RPMI8226 (cell line): Measurements from ENCODE around the gene USP38.
A peak's percentile ranks its signal among the peaks of the same experiment; 100 is the strongest.
"Not testable (repeated sequence)": the region's sequence is repeated elsewhere in the genome, so short reads cannot be mapped to it uniquely, and the experiment has no call there.

ENCODE experiments used
- DNase-seq: peaks from one replicate; pipeline ENCODE4 v3.0.0-alpha.2; 2015

USP38 gene, protein sequence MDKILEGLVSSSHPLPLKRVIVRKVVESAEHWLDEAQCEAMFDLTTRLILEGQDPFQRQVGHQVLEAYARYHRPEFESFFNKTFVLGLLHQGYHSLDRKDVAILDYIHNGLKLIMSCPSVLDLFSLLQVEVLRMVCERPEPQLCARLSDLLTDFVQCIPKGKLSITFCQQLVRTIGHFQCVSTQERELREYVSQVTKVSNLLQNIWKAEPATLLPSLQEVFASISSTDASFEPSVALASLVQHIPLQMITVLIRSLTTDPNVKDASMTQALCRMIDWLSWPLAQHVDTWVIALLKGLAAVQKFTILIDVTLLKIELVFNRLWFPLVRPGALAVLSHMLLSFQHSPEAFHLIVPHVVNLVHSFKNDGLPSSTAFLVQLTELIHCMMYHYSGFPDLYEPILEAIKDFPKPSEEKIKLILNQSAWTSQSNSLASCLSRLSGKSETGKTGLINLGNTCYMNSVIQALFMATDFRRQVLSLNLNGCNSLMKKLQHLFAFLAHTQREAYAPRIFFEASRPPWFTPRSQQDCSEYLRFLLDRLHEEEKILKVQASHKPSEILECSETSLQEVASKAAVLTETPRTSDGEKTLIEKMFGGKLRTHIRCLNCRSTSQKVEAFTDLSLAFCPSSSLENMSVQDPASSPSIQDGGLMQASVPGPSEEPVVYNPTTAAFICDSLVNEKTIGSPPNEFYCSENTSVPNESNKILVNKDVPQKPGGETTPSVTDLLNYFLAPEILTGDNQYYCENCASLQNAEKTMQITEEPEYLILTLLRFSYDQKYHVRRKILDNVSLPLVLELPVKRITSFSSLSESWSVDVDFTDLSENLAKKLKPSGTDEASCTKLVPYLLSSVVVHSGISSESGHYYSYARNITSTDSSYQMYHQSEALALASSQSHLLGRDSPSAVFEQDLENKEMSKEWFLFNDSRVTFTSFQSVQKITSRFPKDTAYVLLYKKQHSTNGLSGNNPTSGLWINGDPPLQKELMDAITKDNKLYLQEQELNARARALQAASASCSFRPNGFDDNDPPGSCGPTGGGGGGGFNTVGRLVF

GRCh38 chr4:143184503-143185252, at the start of gene USP38:
TSS of gene USP38 (plus strand) at chr4:143184917. CDS start at chr4:143185451, 534 bp downstream.
- peak; percentile 87 for DNase-seq

DNA sequence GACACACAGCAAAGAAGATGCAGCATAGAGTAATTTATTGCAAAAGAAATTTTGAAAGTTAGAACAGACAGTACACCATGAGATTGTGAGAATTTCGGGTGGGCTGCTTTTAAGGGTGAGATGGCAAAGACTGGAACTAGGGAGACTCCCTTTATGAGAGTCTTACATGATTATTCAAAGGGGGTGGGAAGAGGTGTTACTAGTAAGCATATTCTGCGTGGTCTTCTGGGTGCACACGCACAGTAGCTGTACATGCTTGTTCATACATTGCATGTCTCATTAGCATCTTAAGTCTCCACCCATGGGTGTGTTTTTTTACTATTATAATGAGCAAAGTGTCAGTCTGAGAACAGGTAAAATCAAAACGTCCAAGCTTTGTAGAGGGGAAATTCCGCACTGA, 49.4 kb upstream of the USP38 start:
- DNase-seq: no peak

DNA sequence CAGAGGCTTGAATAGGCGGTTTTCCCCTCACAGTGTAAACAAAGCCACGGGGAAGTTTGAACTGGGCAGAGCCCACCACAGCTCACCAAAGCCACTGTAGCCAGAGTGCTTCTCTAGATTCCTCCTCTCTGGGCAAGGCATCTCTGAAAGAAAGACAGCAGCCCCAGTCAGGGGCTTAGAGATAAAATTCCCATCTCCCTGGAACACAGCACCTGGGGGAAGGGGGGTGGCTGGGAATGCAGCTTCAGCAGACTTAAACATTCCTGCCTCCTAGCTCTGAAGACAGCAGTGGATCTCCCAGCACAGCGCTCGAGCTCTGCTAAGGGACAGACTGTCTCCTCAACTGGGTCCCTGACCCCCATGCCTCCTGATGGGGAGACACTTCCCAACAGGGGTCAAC, 44.0 kb upstream of the USP38 start:
- DNase-seq: no peak

- DNase-seq: no peak
Observed at GRCh38 chr4:143148521-143148920, 36.2 kb upstream of the USP38 start.

GRCh38 chr4:143156853-143157252, 27.9 kb upstream of the USP38 start:
- no peak for DNase-seq

- DNase-seq: no peak
Observed at GRCh38 chr4:143163614-143164013, 21.1 kb upstream of the USP38 start.

DNA sequence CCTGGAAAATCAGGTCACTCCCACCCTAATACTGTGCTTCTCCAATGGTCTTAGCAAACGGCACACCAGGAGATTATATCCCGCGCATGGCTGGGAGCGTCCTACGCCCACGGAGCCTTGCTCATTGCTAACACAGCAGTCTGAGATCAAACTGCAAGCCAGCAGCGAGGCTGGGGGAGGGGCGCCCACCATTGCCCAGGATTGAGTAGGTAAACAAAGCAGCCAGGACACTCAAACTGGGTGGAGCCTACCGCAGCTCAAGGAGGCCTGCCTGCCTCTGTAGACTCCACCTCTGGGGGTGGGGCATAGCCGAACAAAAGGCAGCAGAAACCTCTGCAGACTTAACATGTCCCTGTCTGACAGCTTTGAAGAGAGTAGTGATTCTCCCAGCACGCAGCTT, 18.0 kb upstream of the USP38 start:
- not testable (repeated sequence) for DNase-seq

DNA sequence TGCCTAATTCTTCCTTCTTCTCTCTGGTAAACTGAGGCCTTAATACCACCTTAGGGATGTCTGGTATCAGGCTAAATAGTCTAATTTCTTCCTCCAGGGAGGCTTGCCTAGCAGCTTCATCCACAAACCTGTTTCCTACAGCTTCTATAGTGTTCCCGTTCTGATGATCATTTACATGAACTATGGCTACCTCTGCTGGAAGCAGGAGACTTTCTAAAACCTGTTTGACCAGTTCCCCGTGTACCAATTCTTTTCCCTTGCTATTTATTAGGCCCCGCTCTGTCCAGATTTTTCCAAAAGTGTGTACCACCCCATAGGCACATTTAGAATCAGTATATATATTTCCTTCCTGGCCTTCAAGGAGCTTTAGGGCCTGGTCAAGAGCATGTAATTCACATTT, 5.8 kb upstream of the USP38 start:
- no peak for DNase-seq

DNA sequence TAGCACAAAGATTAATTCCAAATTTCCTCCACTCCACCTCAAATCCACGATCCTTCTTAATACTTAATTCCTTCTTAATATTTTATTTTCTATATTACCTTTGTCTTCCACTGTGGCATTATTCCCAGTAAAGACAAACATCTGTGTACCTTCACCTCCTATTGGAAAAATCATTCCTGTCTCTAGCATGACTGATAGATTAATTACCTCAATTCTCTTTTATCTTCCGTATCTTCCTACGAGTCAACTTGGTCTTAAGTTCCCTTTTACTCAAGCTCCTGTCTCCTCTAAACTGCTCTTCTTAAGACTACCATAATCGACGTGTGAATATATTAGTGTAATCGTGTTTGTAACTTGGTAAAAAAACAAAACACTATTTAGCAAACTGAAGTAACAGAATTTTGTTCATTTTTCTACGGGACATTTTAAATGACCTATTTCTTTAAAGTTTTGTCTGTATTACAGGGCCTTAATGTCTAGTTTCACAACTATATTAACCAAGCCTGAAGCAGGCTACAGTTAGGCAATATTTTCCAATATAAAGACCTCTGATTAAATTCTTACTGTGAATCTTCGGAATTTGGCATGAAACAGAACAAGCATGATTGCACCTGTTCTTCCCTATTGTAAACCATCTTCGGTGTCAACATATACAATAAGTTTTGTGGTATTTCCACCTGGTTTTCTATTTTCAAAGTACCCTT, 1.1 kb upstream of the USP38 start:
- DNase-seq: no peak

DNA sequence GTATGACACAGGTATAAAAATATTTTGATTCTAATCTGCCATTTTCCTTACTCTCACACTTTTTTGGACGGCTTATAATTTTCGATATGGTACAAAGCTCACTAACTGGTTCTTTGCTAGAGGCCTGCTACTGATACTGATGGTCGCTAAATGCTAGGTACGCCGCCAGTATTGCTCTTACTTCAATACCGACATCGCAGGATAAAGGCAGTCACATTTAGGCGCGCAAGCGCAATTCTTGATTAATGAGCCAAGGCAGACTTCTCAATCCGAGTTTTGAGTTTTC, 557 bp upstream of the USP38 start:
- DNase-seq: no peak

DNA sequence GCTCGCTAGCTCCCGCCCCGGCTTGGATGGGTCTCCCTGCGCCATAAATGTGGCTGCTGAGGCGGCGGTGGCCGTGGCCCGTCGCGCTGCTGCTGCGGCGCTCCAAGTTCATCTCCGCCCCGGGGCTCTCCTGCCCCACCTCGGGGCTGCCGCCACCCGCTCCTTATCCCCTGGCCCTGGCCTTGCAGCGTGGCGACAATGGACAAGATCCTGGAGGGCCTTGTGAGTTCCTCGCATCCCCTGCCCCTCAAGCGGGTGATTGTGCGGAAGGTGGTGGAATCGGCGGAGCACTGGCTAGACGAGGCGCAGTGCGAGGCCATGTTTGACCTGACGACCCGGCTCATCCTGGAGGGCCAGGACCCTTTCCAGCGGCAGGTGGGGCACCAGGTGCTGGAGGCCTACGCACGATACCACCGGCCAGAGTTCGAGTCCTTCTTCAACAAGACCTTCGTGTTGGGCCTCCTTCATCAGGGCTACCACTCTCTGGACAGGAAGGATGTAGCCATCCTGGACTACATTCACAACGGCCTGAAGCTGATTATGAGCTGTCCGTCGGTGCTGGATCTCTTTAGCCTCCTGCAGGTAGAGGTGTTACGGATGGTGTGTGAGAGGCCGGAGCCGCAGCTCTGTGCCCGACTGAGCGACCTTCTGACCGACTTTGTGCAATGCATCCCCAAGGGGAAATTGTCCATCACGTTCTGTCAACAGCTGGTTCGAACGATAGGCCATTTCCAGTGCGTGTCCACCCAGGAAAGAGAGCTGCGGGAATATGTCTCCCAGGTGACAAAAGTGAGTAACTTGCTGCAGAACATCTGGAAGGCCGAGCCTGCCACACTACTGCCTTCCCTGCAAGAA, 763 bp downstream of the USP38 start:
- peak; percentile 16 for DNase-seq

DNA sequence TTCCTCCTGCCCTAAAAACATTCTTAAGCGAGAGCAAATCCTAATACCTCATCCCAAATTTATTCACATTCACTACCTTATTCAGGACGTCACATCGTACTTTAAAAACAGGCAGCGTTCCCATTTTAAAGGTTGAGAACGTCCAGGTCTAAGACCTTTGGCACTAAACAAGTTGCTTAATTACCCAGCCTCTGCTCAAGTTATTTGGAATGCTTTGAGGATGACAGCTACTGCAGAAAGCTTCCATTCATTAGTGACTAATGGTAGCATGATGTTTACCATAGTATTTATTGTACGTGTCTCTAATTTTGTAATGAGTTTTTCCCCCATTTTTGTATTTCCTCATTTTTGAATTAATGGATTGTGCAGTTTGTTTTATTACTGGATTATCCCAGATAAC, 1.5 kb downstream of the USP38 start:
- DNase-seq: no peak

DNA sequence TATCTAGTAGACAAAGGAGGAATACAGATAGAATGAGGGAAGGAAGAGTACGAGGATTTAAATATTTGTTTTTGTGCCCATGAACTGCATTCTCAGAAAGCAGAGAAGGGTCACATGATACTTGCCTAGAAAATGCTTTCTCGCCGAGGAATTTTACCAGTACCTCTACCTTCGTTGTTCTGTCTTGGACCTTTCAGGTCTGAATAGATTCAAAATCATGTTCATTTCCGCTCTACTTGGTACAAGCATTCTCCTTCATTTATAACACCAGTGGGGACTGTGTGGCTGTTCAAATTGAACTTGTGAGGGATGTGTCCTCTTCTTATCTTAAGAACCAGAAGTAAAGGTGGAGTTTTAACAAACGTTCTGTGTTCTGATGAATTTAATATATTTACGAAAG, 1.9 kb downstream of the USP38 start:
- peak; percentile 10 for DNase-seq

DNA sequence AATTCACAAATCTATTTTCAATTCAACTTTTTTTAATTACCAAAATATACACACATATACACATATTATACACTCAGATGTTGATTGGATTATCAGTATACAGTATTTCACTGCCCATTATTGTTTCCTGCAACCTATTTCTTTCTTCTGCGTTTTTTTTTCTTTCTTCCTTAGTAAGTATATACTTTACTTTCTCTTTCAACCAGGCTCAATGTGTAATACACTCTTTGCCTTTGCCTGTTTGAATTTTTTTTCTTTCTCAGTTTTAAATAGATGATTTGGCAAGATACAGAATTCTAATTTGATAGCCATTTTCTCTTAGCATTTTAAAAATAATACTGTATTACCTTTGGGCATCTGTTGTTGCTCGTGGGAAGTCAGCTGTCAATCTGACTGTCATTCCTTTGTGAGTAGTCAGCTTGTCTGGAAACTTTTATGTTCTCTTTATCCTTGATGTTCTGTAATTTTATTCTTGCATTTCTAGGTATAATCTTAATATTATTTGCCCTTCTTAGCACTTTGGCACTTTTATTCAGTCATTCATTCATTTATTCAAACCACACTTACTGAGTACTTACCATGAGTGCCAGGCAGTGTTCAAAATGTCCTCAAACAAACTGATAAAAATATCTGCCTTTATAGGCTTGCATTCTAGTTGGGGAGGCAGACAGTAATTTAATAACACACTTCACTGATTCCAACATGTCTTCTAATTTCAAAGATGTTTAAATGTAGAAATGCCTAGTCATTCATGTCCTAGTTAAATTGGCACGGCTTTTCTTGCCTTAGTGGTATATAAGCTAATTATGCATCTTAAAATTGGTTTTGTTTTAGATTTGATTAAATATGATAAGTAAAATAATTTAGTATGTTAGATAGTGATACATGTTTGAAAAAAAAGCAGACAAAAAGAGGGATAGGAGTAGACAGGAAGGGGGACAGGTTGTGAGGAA, 3.7 kb downstream of the USP38 start:
- no peak for DNase-seq

GRCh38 chr4:143189528-143189927, 4.8 kb downstream of the USP38 start:
- DNase-seq: no peak

DNA sequence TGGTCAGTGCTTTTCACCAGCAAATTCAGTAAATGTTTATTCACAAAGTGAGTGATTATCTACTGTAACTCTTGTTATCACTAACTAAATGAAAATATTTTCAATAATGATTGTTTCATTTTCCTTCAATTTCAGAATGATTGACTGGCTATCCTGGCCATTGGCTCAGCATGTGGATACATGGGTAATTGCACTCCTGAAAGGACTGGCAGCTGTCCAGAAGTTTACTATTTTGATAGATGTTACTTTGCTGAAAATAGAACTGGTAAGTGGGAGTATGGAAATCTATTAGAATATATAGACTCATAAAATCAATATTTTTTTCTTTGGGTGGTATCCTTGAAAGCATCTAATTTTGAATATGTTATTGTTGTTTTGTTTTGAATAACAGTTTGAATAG, 10.9 kb downstream of the USP38 start:
- no peak for DNase-seq

DNA sequence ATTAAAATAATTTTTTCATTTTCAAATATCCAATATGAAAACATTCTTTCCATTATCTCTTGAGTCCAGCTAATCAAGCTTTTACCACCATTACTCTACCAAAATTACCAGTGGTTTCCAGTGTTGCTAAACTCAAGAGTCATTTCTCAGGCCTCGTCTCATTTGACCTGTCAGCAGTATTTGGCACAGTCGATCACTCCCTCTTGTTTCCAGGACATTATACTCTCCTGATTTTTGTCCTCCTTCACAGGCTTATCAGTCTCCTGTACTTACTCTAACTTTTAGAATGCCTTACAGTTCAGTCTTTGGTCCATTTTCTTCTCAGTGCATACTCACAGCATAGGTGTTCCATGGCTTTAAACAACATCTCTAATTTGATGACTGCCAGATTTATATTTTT, 11.6 kb downstream of the USP38 start:
- no peak for DNase-seq

DNA sequence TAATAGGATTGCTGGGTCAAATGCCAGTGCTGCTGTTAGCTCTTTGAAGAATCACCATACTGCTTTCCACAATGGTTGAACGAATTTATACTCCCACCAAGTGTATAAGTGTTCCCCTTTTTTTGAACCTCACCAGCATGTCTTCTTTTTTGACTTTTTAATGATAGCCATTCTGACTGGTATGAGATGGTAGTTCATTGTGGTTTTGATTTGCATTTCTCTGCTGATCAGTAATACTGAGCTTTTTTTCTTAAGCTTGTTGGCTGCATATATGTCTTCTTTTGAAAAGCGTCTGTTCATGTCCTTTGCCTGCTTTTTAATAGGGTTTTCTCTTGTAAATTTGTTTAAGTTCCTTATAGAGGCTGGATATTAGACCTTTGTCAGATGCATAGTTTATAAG, 14.8 kb downstream of the USP38 start:
- DNase-seq: no peak

DNA sequence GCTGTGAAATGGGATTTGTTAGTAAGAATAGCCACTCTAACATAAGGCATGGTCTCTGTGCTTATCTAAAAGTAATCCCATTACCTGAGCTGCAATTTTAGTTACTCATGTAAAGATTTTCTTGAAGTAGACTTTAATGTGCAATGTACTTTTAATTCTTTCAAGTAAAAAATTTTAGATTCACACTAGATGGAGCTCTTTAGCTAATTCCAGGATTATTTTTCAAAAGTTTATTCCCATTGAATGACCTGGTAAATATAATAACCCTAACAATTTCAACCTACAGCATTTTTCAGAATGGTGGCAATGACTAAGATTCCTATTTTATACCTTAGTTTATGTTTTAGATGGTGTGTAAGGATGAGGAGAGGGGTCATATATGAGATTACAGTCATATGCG, 18.1 kb downstream of the USP38 start:
- no peak for DNase-seq

GRCh38 chr4:143203577-143203976, 18.9 kb downstream of the USP38 start:
- no peak for DNase-seq
